Lung (tissue), 16 donors: ENCODE data around the gene NXPH2. TPM values are rescaled to one million over a fixed set of nuclear protein-coding genes. Genes with fewer than 3 reads are reported as not detected.

ENCODE experiments used
- ATAC-seq: fragments of 200-7000 bp; cut with Tn5 transposase; one replicate; pipeline ENCODE4 v1.9.1; 2020; ENCODE audit warnings: moderate number of reproducible peaks; ENCODE audit not compliant: insufficient read depth, low FRiP score
- DNase-seq, 3 donors: peaks; one replicate each; pipeline ENCODE4 v3.0.0-alpha.2; 2013 to 2017
- H3K27ac ChIP-seq, 2 donors: one replicate each; pipeline ENCODE4 v1.5.1; 2013; ENCODE audit warnings: mild to moderate bottlenecking in 2 of 2, moderate library complexity in 2 of 2, control low read depth in 1 of 2, inconsistent platforms in 1 of 2, low read depth in 1 of 2, low read length in 1 of 2
- H3K27me3 ChIP-seq, 3 donors: one replicate each; pipeline ENCODE4 v1.5.1; 2013; ENCODE audit warnings: low read length in 2 of 3; ENCODE audit not compliant: control insufficient read depth in 3 of 3, insufficient read depth in 3 of 3
- H3K36me3 ChIP-seq, 4 donors: one replicate each; pipeline ENCODE4 v1.5.1; 2013; ENCODE audit warnings: low read length in 4 of 4, mild to moderate bottlenecking in 1 of 4, moderate library complexity in 1 of 4; ENCODE audit not compliant: control insufficient read depth in 4 of 4, insufficient read depth in 4 of 4
- H3K4me1 ChIP-seq, 5 donors: one replicate each; pipeline ENCODE4 v1.5.1; 2013; ENCODE audit warnings: low read length in 5 of 5, mild to moderate bottlenecking in 2 of 5, moderate library complexity in 1 of 5; ENCODE audit not compliant: control insufficient read depth in 5 of 5, insufficient read depth in 5 of 5
- H3K4me3 ChIP-seq: one replicate; pipeline ENCODE4 v1.5.1; 2013; ENCODE audit warnings: mild to moderate bottlenecking, control low read depth, moderate library complexity
- H3K9ac ChIP-seq, 2 donors: one replicate each; pipeline ENCODE4 v1.5.1; 2013; ENCODE audit warnings: low read length in 2 of 2, control low read depth in 1 of 2; ENCODE audit not compliant: insufficient read depth in 1 of 2
- H3K9me3 ChIP-seq, 4 donors: one replicate each; pipeline ENCODE4 v1.5.1; 2013; ENCODE audit warnings: low read length in 3 of 4, mild to moderate bottlenecking in 1 of 4, moderate library complexity in 1 of 4; ENCODE audit not compliant: control insufficient read depth in 4 of 4, insufficient read depth in 3 of 4
- CTCF ChIP-seq: IDR thresholded peaks from 2 replicates; pipeline ENCODE4 v1.5.1; 2012; ENCODE audit warnings: mild to moderate bottlenecking; ENCODE audit errors: control extremely low read depth, extremely low read depth
- WGBS, 2 donors: extraction: QIAGEN DNeasy Blood & Tissue Kit; methylation state at CpG; one replicate each; pipeline ENCODE4 v1.1.7; 2013; 5-methylcytosine and 5-hydroxymethylcytosine counted together
- long read RNA-seq, 5 donors: transcript quantifications; one replicate each; lab custom pipeline, GENCODE V29; 2026
- polyA plus RNA-seq, 2 donors: library from polyadenylated mRNA; stranded (reverse); fragments of 200-250 nt; gene quantifications; one replicate each; pipeline ENCODE4 v1.2.1, GENCODE V29; 2013
- total RNA-seq, 2 donors: library from RNA; depleted of rRNA in 1 of 2; stranded (reverse); fragments of >200 nt in 1 of 2; gene quantifications; one replicate each; pipeline ENCODE4 v1.2.1, GENCODE V29; 2014 to 2021
- donor health status: control.
- donor health status: control.
- donor health status: Bipolar disorder and iron deficiency.
- donor health status: healthy.
- donor health status: DM: yes; HTN: yes; CAD: no.

NXPH2 gene
- total RNA-seq (not detected), polyA plus RNA-seq (not detected)
- long read RNA-seq, donor 1 = 0 reads
- long read RNA-seq, donor 2 = 0 reads
- long read RNA-seq, donor 3 = 0 reads
- long read RNA-seq, donor 4 = 0 reads
- long read RNA-seq, donor 5, partial matches to known transcripts = 0 of 1 reads
- long read RNA-seq, donor 5, other reads (novel, unspliced or antisense) = 0 of 1 reads

DNA sequence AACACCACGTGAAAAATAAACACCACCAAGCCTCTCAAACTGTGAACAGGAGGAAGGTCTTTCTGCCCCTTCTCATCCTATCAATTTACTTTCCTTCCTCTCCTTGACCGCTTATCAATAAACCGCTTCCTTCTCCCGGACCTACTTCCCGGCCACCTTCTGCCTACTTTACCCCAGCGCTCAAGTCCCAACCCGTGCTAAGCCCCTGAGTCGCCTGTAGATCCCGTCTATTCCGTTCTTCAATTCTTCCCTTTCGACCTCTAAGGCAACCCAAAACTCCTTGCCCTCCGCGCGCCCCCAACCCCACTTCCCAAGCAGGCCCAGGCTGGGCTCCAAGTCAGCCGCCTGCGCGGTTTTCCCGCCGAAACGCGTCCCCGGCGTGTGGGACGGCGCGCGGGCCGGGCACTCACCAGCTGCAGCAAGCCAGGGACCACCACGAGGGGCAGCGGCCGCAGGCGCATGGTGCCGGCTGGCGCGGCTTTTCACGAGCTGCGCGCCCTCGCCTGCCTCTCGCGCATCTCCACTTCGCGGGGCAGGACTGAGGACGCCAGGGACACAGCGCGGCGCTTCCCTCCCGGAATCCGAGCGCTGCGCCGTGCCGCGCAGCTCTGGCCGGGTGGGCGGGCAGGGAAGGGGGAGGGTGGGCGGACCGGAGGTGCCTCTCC, at the start of gene NXPH2:
Gene NXPH2, minus strand, starts transcription at position 610 of the 665 bp plus-strand sequence. Its CDS starts 149 bp downstream, at position 461.
- ATAC-seq (peak; percentile 9), DNase-seq (peak; percentile 52 to 67 (median 54))
- TF ChIP-seq CTCF = no peak
- Histone ChIP-seq H3K36me3 (no peaks in the 10 kb centered on the region), H3K4me3 (no peak within 1 kb of the TSS), H3K4me1 (peaks cover 0 to 17% (median 2%) of the 10 kb centered on the region in 5 donors), H3K9ac (no peak within 1 kb of the TSS), H3K27me3 (peaks cover 13 to 54% (median 51%) of the 10 kb centered on the region in 3 donors), H3K9me3 (peaks cover 0 to 4% (median 0%) of the 10 kb centered on the region in 4 donors), H3K27ac (no peak within 1 kb of the TSS)
- 1 to 2% methylated on average over 43 to 58 of the region's 58 CpGs for whole genome bisulfite sequencing, 2 donors

DNA sequence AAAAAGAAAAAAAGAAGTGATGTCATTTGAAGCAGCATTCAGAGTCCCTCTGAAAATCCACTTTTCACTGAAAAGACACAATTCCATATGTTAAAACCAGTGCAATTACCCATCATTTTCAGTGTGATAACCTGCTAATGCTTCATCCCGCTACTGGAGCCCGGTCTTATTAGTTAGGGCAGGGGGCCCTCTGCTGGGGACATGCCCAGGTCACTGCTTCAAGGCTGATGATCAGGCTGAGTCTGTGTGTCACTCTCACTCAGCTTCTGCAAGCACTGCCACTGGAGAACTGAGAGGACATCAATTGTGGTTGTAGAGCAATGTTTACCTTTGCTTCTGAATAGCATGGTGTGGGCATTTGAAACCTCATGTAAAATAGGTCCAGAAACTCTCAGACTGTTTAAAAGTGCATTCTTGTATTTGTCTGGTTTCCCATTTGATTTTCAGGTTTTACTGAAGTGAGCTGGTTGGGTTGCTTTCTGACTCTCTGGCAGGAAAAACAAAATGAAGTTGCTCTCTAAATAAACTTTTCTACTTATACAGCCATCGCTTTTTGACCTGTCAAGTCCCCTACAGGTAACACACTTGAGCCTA, 49.2 kb upstream of the NXPH2 start:
- no peaks in the 10 kb centered on the region for H3K9me3 ChIP-seq
- no peaks in the 10 kb centered on the region for H3K27me3 ChIP-seq
- H3K4me3 ChIP-seq = no peak overlapping the region
- no peak for TF ChIP-seq CTCF
- no peak overlapping the region for H3K27ac ChIP-seq
- WGBS, 2 donors = 35 to 46% methylated on average over 3 of the region's 3 CpGs
- peaks cover 0 to 3% (median 0%) of the 10 kb centered on the region in 5 donors for H3K4me1 ChIP-seq
- no peak overlapping the region for H3K9ac ChIP-seq
- DNase-seq (peak; percentile 47 to 61 (median 49)), ATAC-seq (no peak)
- H3K36me3 ChIP-seq = no peaks in the 10 kb centered on the region

DNA sequence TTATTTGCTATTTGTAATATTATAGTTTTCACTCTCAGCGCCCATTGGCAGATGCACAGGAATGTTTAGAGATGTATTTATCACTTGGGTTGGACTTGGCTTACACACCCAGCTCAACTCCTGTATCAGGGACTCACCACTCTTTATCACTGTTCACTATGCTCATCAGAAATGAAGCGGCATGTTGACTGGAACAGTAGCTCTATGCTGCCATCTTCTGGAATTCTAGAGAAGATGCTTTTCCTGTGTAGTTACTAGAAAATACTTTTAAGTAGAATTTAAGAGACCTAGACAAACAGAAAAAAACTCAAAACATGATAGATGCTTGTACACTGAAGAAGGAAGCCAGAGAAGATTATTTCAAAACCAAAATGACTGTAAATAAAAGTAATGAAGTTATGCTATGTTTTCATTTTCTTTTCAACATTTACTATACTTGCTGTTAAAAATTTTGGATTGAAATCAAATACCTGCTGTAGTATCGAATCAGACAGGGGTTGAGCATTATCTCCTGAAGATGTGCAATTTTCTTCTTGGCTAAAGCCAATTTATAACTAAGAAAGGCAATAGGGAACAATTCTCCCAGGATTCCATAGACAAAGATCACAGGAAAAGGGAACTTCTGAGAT, 47.4 kb upstream of the NXPH2 start:
- DNase-seq (peak; percentile 32 to 79 (median 61)), ATAC-seq (no peak)
- Histone ChIP-seq H3K9me3 (no peaks in the 10 kb centered on the region), H3K4me3 (no peak overlapping the region), H3K27ac (no peak overlapping the region), H3K36me3 (no peaks in the 10 kb centered on the region), H3K27me3 (no peaks in the 10 kb centered on the region), H3K9ac (no peak overlapping the region), H3K4me1 (peaks cover 0 to 3% (median 0%) of the 10 kb centered on the region in 5 donors)
- no peak for TF ChIP-seq CTCF
- WGBS, 2 donors = 26 to 32% methylated on average over 3 of the region's 3 CpGs
